GM10266 (cell line): Measurements from ENCODE around the gene FERMT3.

Experiments
- DNase-seq: peaks from one replicate; pipeline ENCODE4 v3.0.0; 2012; ENCODE audit errors: extremely low spot score
- TF ChIP-seq, protein P1 (sequence below): IDR thresholded peaks from 2 replicates; pipeline ENCODE4 v1.5.1; 2012; ENCODE audit warnings: mild to moderate bottlenecking, low read depth; ENCODE audit not compliant: control insufficient read depth, insufficient read depth; ENCODE audit errors: missing control alignments

FERMT3 gene

DNA sequence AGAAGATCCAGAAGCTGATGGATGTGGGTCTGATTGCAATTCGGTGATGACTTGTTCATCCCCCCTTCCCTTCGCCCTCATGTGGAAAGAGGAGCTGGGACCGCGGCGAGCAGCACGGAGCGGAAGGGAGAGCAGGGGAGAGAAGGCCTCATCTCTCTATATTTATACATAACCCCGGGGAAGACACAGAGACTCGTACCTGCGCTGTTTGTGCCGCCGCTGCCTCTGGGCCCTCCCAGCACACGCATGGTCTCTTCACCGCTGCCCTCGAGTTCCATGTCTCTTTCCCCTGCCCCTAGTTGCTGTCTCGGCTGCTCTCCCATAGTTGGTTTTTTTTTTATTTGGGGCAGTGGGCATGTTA, 2.5 kb upstream of the FERMT3 start:
- DNase-seq, result no peak
- TF ChIP-seq, protein P1, sequence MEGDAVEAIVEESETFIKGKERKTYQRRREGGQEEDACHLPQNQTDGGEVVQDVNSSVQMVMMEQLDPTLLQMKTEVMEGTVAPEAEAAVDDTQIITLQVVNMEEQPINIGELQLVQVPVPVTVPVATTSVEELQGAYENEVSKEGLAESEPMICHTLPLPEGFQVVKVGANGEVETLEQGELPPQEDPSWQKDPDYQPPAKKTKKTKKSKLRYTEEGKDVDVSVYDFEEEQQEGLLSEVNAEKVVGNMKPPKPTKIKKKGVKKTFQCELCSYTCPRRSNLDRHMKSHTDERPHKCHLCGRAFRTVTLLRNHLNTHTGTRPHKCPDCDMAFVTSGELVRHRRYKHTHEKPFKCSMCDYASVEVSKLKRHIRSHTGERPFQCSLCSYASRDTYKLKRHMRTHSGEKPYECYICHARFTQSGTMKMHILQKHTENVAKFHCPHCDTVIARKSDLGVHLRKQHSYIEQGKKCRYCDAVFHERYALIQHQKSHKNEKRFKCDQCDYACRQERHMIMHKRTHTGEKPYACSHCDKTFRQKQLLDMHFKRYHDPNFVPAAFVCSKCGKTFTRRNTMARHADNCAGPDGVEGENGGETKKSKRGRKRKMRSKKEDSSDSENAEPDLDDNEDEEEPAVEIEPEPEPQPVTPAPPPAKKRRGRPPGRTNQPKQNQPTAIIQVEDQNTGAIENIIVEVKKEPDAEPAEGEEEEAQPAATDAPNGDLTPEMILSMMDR, result no peak

DNA sequence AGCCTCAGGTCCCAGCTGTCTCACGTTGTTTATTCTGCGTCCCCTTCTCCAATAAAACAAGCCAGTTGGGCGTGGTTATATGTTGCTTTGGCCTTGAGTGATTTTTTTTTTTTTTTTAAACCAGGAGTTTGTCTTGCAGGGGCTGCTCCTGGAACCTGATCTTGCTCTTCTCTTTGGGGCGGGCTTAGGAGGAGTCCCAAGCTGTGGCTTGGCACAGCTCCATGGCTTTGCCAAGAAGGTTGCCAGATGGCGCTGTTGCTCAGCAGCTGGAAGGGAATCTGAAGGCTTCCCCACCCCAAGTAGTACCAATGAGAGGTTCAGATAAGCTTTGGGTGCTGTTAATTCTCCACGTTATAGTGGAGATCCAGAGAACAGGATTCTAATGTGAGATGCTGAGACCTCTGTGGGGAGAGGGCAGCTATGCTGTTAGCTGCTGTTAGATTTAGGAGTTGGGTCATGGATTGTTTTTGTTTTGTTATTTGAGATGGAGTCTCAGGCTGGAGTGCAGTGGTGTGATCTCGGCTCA, 2.0 kb upstream of the FERMT3 start:
- DNase-seq, result peak; percentile 78

DNA sequence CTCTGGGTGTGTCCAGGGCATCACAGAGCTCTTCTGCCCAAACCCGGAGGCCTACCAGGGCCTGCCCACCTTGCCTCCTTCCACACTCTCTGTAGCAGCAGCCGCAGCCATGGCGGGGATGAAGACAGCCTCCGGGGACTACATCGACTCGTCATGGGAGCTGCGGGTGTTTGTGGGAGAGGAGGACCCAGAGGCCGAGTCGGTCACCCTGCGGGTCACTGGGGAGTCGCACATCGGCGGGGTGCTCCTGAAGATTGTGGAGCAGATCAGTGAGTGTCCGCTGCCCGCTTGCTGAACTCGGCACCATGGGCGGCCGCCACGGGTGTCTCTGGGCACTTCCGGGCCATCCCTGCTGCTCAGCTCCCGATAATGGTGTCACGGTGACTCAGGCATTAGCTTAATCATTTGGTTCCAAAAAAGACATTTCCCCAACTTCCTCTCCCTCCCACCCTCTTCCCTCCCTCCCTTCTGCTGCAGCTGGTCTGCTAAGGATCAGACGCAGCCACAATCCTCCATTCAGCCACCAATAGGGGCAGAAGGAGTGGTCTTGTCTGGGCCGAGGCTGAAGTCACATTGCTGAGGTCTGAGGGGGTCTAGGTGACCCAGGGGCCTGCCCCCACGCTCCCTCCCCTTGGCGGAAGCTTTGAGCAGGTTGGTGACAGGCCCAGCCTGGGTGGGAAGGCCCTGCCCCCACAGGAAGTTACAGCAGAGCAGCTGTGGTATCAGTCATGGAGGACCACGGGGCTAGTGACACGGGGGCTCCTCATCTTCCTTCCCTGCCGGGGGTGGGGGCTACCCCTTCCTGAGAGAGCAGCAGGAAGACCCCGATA, 950 bp downstream of the FERMT3 start:
- TF ChIP-seq, protein P1, result no peak
- peak; percentile 93 for DNase-seq

More for the DNA sequence above, 2.0 kb upstream of the FERMT3 start:
- TF ChIP-seq, protein P1, result peak; percentile 82

DNA sequence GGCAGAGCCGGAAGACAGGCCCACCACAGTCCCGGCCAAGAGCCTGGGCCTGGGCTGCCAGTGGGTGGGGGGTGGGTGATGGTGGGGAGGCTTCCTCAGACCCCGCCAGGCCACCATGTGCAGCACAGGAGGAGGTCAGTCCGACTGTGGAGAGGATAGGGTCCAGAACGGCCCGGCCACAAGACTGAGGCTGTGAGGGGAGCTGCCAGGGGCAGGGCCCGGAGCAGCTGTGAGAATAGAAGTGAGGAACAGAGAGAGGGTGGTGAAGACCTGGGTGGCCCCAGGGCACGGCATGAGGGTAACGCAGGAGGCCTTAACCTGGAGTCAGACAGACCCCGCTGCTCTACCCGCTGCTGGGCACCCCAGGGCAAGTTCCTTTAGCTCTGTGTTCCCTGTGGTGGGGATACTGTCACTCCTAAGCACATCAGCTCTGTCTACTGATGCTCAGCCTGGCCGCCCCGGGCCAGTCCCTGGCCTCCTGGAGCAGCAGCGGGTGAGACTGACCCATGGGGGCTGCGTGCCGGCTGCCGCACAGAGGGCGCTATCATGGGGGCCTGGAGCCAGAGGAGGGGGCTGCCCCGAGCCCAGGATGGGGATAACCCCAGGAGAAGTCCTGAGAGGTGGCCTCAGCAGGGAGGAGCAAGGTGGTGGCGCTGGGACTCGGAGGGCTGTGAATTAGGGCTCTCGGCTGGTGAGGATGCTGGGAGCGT, 1.7 kb downstream of the FERMT3 start:
- DNase-seq, result no peak
- TF ChIP-seq, protein P1, result no peak

DNA sequence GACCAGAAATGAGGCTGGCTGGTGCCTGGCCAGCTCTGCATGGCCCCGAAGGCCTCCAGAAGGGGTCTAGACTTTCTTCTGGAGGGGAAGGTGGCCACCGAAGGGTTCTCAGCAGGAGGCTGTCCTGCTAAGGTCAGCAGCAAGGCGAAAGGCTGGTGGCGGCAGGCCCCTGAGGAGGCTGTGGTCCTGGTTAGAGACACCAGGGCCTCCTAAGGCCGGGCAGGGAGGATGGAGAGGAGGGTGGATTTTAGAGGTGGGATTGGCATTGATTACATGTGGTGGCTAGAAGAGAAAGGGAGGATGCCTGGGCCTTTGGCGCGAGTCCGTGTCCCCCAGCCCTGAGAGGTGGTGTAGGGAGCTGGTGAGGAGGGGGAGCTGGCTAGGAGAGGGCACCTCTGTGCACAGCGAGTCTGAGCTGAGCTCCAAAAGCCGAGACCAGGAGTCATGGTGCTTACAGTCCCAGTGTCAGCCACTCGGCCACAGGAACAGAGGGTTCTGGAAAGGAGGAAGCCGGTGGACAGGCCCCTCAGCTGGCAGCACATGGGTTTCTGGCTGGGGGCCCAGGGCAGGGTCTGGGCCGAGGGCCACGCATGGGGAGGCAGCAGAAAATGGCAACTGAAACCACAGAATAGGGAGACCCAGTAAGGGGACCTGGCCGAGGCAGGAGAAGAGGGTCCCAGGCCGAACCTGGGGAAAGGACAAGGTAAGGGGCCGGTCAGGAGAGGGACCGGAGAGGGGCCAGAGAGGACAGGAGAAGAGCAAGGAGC, 2.5 kb downstream of the FERMT3 start:
- DNase-seq, result no peak
- TF ChIP-seq, protein P1, result no peak

DNA sequence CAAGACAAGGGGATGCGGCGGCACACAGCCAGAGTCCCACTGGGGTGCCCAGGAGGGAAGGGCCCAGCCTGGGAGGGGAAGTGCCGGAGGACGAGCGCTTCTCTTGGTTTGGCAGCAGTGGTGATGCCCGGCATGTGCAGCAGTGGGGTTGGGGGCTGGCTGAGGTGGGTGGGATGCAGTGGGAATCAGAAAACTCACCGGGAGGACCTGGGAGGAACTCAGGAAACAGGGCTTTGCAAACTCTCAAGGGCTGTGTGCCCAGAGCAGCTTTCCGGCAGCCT, 3.0 kb downstream of the FERMT3 start:
- TF ChIP-seq, protein P1, result no peak
- no peak for DNase-seq
